Stimulated activated CD4-positive, alpha-beta T cell treated with anti-CD3 and anti-CD28 coated beads, Interleukin-2, amount 100 ng/mL, for 48 hours (primary cell): ENCODE results near the gene MAN2B2.
"Not testable (repeated sequence)": the region's sequence is repeated elsewhere in the genome, so short reads cannot be mapped to it uniquely, and the experiment has no call there.

ENCODE experiments used
- DNase-seq, 2 donors: peaks; one replicate each; pipeline ENCODE4 v3.0.0-alpha.2; 2020

Gene MAN2B2

DNA sequence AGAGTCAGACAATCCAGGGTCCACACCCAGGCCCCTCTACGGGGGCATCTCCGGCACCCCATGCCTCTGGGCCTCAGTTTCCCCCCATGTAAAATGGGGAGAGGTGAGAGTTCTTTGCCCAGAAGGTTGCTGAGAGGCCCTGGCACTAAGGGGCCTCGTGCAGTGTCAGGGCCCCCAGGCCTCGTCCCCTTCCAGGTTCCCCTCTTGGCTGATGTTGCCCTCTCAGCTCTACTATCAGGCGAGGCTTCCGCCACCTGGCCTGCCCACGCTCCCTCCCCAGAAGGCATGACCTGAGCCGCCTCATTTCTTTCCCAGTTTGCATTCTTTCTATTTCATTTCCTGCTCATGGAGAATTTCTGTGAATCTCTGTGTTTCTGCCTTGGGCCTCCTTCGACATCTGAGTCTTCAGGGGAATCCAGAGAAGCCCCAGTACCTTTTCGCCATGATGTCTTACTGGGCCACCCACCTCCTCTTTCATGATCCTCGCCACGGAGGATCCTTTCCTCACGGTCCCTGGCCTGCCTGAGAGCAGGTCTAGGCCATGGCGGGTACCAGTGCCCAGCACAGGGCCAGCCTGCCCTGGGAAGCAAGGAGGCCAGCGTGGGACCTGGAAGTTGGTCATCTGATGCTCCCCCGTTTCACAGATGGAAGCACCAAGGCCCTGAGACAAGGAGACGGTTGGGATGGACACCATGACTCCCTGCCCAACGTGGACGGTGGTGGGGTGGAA lies 43.6 kb downstream of the MAN2B2 start:
- no peak for DNase-seq

DNA sequence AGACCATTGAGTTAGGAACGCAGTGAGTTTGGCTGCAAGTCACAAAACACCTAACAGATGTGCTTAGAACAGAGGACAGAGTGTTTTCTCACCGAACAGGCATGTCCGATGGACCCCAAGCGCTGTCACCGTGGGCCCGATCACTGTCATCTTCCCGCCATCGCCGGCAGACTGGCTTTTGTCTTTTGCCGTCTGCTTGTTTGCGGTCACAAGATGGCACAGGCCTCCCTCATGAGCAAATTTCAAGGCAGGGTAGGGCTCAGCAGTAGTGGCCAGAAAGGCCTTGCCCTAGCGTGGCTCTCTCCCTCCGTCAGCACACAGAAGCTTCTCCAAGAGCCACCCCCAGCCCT lies 44.1 kb downstream of the MAN2B2 start:
- no peak for DNase-seq

DNA sequence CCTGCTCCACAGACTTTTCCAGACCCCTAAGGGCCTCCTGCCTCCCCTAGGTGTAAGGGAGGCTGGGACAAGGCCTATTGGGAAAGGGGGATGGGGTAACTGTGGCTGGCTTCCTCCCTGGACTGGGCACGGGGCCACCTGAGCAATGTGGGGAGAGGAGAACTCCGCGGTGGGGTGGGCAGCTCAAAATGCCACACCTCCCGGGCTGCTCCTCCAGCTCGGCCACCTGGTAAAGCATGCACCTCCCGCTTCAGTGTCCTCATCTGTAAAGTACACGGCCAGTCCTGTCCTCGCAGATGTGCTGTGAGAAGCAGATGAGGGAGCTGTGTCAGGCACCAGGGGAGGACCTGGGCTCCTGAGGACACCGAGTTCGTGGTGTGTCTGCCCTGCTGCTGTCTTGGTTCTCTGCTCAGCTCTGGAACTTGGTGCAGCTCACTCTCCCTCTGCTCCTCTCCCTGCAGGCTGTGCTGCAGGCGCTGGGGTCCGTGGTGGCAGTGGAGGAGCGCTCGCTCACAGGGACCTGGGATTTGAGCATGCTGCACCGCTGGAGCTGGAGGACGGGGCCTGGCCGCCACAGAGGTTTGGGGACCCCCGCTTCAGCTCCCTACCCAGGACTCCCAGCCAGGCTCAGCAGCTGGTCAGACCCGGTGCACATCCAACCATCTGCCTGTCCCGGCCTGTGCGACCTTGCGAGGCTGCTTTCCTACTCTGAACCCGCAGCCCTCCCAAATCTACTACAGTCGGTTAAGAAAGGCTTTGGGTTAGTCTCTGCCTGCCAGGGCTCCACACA lies 44.7 kb downstream of the MAN2B2 start:
- DNase-seq, result no peak

DNA sequence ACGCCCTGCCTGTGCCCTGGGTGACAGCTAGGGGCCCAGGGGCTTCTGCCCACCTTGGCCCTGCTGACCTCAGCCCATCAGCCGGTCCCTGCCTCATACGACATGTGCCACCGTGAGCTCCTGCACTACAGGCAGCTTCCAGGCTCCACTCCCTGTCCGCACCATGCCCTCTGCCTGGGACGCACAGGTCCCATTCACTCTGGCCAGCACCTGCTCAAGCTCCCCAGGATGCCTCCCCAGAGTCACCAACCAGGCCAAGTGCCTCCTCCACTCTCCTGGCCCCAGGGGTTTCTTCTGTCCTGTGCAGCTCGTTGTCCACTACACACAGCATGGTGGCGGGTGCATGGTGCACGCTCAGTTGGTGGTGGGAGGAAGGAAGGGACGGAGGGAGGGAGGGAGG lies 45.3 kb downstream of the MAN2B2 start:
- DNase-seq, result no peak

DNA sequence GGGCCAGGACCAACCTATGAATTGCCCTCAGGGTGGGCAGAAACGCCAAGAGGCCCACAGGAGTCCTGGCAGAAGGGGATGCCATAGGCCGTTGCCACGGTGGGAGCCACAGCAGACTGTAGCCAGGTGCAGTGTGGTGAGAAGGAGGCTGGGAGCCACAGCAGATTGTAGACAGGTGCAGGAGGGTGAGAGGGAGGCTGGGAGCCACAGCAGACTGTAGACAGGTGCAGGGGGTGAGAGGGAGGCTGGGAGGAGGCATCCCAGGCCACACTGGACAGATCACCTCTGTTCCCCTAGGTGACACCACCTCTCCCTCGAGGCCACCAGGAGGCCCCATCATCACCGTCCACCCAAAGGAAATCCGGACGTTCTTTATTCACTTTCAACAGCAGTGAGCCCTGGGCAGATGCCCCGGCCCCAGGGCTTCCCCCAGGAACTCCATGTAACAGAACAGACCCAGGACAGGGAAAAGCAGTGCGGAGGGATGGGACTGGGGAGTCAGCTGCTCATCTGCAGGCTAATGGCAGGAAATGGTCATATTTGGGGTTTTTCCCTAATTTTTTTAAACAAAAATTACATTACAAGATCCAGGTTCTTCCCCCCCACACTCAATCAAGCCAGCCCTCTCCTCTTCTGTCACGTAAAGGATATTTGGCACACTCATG lies 46.0 kb downstream of the MAN2B2 start:
- no peak for DNase-seq

DNA sequence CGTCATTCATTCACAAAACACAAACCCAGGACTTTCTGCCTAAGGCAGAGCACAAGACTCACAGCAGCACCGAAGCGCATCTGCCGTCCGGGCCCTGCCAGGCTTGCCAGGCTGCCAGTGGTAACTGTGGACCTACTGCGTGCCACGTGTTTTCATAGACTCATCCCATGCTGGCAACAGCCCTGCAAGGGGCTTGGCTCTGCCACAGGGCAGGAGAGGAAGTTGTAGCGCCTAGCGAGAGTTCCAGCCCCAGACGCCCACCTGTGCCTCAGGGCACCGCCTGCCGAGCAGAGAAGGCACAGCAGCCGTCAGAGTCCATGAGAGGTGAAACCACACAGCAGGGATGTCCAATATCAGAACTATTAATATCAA lies 46.6 kb downstream of the MAN2B2 start:
- no peak for DNase-seq

DNA sequence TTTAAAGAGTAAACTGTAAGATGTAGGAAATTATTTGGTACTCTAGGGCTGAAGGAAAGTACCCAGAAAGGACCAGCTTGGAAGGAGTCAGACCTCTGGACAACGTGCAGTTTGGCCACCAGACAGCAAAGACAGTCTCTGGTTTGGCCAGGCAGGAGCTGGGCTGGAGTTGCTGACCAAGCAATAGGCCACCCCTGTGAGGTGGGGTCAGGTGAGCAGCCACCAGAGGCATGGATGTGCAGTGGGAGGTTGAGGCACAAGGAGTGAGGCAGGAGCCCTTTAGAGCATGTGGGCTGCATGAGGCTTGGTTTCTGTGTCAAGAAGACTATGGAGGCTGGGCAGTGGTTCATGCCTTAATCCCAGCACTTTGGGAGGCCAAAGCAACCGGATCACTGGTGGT lies 47.8 kb downstream of the MAN2B2 start:
- no peak for DNase-seq

DNA sequence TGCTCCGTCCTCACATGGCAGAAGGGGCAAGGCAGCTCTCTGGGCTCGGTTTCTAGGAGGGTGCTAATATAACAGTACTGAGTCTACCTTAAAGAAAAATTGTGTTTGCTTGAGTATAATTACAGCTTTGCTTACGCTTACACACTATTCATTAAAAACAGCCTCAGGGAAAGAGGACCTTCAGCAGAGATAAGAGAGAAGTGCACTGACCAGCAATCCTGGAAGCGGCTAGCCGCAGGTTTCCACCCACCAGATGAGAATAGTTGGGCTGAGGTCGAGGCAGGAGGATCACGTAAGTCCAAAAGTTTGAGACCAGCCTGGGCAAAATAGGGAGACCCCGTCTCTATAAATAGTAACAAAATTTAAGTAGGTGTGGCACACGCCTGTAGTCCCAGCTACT lies 50.3 kb downstream of the MAN2B2 start:
- DNase-seq, result no peak

DNA sequence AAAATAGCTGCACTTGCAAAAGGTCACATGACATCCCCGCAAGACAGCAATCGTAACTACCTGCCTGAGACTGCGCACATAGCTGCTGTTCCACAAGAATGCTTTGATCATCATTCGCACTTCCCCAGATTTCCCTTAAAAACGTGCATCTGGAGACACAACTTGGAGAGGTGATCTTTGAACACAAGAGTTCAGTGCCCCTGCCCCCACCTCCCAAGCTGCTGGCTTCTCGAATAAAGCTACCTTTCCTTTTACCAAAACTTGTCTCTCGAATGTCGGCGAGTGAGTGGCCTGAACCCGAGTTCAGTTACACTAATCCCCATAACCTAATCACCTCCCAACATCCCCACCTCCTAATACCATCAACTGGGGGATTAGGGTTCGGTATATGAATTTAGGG lies 51.1 kb downstream of the MAN2B2 start:
- no peak for DNase-seq

DNA sequence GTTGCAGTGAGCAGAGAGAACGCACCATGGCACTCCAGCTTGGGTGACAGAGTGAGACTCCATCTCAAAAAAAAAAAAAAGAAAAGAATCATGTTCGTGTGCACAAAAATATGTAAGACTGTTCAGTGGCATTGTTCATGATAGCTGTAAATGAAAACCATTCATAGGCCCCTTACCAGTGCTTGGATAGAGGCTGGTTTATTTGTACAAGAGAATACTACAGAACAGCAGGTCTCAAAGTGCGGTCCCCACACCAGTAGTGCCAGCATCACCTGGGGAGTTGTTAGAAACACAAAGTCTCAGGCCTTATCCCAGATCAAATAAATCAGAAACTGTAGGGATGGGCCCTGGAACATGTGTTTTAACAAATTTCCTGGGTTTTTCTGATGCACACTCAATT lies 52.8 kb downstream of the MAN2B2 start:
- no peak for DNase-seq

DNA sequence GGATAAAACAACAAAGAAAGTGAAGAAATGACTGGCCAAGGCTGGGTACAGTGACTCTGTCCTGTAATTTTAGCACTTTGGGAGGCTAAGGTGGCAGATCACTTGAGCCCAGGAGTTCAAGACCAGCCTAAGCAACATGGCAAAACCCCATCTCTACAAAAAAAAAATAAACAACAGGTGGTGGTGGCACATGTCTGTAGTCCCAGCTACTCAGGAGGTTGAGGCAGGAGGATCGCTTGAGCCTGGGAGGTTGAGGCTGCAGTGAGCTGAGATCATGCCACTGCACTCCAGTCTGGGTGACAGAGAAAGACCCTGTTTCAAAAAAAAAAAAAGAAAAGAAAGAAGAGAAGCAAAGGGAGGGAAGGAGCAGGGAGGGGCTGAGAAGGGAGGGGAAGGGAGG lies 53.5 kb downstream of the MAN2B2 start:
- DNase-seq, result not testable (repeated sequence)

DNA sequence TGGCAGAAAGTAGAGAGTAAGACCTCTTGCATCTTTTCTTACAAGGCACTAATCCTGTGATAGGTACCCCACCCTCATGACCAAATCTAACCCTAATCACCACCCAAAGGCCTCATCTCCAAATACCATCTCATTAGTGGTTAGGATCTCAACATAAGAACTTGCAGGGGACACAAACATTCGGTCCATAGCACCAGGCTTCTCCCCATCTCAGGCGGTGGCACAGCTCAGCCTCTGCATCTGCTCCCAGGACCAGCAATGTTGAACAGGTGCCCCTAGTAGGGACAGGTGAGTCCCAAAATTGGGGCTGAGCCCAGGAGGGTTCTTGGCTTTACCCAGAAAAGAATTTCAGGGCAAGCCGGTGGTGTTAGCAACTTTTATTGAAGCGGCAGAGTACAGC lies 57.1 kb downstream of the MAN2B2 start:
- no peak for DNase-seq

DNA sequence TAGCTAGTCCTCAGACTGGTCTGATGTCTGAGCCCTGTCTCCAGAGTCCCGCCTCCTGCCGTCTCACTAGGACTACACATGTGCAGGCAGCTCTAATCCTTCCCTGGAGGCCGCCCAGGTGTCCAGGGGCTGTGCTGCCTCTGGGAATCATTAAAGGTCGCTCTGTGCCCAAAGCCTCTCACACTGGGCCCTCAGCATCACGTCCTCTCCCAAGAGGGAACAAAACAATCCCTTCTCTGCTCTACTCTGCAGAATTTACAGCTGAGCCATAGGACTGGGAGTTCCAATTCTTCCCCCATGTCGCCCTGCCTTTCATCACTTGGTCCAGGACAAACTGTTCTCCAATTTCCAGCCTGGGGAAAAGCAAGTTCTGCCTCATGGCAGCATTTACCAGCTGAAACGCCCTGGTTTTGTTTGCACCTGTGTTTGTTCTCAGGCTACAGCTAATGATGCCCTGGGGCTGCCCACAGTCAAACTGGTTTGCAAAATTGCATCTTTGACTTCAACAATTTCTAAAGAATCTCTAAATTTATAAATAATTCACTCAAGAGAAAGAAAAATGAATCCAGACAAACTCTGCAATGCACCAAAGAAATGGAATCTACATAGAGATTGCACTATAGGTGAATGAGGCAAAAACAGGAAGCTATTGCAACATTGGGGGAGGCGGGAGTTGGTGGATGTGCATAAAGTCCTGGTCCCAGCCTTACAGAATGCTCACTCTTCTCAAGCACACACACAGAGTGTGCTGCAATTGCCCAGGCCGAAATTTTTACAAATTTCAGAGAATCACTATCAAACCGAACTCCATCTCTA lies 58.3 kb downstream of the MAN2B2 start:
- no peak for DNase-seq

DNA sequence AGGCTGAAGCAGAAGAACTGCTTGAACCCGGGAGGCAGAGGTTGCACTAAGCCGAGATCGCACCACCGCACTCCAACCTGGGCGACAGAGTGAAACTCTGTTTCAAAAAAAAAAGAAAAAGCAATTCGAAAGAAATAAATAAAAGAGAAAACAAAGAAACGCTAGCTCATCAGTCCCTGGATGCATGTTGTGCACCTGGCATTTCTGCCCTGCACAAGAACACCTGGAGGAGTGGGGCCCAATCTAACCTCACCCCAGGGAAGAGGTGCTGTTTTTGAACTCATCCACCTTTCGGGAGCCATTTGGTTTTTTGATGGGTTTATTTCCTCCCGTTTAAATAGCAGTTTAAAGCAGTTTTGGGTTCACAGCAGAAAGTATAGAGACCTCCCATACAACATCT lies 59.8 kb downstream of the MAN2B2 start:
- DNase-seq, result no peak

DNA sequence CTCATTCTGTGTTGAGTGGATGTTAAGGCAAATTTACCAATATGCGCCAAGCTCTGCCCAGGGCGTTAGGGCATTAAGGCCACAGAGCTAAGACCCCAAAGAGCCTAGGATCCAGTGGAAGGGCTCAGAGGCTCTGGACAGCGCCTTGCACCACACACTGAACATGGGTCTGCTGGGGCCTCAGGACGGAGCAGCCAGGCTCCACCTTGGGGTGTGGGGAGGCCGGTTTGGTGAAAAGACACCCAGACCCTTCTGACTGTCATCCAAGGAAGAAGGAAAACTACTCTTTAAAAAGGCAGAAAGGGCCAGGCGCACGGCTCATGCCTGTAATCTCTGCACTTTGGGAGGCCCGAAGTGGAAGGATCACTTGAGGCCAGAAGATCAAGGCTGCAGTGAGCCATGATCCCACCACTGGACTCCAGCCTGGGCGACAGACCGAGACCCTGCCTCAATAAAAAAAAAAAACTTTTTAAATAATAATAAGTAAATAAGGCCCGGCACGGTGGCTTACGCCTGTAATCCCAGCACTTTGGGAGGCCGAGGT lies 64.2 kb downstream of the MAN2B2 start:
- DNase-seq, result no peak

DNA sequence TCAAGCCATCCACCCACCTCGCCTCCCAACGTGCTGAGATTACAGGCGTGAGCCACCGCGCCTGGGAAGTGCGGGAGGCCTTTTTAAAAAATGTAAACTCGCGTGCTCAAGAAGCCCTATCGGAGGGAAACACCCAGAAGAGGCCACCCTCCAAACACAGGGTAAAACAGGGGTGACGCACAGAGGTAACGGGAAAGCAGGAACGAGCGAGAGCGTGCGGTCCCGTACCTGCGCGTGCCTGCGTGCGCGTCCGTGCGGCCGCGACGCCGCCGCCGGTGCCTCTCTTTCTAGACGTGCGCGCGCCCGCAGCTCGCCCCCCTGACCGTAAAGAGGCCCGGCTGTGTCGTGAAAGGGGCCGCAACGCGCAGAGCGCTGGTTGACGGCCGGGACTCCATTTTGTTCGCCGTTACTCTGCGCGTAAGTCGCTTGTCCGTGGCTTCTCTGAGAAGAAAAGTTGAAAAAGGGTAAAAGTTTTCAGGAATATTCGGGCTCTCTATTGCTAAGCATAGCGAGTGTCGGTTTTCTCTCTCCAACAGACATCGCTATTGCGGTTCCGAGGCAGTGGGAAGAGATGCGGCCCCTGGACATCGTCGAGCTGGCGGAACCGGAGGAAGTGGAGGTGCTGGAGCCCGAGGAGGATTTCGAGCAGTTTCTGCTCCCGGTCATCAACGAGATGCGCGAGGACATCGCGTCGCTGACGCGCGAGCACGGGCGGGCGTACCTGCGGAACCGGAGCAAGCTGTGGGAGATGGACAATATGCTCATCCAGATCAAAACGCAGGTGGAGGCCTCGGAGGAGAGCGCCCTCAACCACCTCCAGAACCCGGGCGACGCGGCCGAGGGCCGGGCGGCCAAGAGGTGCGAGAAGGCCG lies 65.5 kb downstream of the MAN2B2 start, which contains the start of gene MRFAP1:
Gene MRFAP1, plus strand, starts transcription at position 394 of the 872 bp plus-strand sequence. Its CDS starts 178 bp downstream, at position 572.
- DNase-seq, result peak; percentile 90 to 91

DNA sequence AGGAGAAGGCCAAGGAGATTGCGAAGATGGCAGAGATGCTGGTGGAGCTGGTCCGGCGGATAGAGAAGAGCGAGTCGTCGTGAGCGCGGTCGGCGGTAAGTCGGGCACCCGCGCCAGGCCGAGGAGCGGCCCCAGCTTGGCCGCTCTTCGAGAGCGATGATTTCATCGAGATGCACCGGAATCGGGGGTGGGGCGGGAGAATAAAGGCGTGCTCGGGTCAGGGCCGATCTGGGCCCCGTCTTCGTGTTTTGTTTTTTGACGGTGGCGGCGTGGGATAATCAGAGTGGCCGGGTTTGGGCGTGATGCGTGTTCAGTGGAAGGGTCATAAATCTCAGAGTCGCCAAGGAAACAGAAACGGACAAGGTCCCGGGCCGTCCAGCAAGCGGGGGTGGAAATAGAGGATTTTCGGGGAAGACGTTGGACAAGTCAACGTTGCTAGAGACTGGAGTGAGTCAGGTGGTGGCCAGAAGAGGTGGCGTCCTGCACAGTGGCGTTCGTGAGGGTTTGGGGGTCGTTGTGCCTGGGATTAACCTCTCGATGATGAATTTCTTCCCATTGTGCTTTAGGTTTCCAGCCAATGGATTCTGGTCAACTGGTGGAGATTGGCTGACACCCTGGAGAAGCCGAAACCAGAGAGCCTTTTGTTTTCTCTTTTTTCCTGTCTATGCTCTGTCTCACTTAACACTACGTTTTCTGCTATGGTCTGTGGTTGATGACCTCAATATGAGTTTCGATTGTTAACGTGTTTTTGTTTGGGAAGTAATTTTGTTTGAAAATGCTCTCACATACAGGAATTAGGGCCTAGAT lies 66.4 kb downstream of the MAN2B2 start:
- DNase-seq, result peak; percentile 21 to 24

DNA sequence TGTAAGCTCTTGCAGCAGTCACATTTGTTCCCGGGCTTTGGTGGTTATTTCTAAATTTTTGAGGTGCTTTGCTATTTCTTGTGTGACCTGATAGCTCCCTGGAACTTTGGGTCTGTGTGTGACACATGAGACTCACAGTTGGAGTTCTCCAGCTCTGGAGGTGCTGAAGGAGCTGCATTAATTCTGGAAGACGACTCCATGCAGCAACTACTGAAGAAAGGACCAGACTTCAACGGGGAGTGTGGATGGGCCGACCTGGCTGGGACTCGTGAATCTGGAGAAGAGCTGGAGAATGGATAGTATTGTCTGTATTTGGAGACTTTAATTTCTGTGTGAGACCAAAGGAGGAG lies 67.0 kb downstream of the MAN2B2 start:
- no peak for DNase-seq

DNA sequence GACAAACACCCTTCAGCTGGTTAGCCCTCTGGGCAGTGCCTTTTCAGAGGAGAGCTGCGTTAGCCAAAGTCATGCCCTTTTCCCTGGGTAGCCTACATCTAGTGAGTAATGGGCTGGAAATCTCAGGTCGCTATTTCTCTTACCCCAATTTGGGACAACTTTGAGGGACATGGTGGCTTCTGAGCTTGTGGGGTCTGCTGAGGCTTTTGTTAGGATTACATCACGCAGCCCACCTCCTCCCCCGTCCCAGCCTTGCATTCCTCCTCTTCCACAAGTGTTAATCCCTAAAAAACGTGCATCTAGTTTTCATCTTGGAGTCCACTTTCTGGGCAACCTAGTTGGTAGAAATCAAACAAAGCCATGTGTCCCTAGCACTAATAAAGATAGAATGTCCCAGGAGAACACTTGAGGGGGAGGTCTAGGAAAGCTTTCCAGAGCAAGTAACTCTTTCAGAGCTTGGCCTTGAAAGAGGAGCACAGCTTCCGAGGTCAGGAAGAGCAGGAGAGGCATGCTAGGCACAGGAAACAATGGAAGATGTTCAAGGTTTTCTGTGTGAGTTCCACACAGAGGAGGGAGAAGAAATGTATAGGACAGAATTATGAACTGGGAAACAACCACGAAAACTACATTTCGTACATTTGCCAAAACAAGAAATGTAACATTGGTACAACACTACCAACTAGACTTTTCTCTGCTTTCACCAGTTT lies 68.3 kb downstream of the MAN2B2 start:
- DNase-seq, result no peak

DNA sequence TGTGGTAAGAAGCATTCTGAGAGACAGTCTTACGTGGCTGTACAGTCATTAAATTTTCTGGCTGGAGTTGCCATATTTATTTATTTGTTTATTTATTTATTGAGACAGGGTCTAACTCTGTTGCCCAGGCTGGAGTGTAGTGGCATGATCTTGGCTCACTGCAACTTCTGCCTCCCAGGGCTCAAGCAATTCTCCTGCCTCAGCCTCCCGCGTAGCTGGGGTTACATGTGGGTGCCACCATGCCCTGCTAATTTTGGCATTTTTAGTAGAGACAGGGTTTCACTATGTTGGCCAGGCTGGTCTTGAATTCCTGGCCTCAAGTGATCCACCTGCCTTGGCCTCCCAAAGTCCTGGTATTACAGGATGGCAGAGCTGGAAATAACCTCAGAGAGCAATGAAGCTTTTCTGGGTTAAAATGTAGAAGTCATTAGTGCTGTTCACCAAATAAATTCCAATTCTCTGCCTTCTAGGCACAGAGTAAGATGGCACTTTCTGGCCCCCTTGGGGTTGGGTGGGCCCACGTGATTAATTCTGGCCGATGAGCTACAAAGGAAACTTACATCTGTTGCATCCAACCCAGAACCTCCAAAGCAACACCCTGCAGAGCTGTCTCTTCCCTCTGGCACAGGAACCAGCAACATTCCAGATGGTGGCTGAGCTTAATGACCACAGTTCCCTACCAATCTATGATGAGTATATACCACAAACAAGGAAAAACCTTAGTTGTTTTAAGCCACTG lies 70.0 kb downstream of the MAN2B2 start:
- DNase-seq, result no peak
